ENCODE data around the gene SESN1.

- TF ChIP-seq CTCF (conservative IDR thresholded peaks at IDR 0.05; ENCODE audit: low read length) (no peak), EZH2phosphoT487 (IDR thresholded peaks at IDR 0.05; ENCODE audit: borderline replicate concordance) (no peak)
Measured at GRCh38 chr6:109000289-109000688, 94.4 kb downstream of the SESN1 start.
